ENCODE results near the gene OR56B4.
"Not testable (repeated sequence)": the region's sequence is repeated elsewhere in the genome, so short reads cannot be mapped to it uniquely, and the experiment has no call there.

OR56B4 gene, protein sequence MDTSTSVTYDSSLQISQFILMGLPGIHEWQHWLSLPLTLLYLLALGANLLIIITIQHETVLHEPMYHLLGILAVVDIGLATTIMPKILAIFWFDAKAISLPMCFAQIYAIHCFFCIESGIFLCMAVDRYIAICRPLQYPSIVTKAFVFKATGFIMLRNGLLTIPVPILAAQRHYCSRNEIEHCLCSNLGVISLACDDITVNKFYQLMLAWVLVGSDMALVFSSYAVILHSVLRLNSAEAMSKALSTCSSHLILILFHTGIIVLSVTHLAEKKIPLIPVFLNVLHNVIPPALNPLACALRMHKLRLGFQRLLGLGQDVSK

DNA sequence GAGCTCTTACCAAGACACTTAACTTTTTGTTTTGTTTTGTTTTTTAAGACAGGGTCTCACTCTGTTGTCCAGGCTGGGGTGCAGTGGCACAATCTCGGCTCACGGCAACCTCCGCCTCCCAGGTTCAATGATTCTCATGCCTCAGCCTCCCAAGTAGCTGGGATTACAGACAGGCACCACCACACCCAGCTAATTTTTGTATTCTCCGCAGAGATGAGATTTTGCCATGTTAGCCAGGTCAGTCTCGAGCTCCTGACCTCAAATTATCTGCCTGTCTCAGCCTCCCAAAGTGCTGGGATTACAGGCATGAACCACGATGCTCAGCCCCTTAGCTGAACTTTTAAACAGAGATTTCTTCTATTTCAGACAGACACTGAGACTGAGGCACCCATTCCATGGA lies at the start of gene OR56B4:
TSS of gene OR56B4 (plus strand) at position 301 of the 400 bp plus-strand sequence. CDS start at position 396, 95 bp downstream.
- DNase-seq (ENCODE audit: low read depth) = not testable (repeated sequence)

DNA sequence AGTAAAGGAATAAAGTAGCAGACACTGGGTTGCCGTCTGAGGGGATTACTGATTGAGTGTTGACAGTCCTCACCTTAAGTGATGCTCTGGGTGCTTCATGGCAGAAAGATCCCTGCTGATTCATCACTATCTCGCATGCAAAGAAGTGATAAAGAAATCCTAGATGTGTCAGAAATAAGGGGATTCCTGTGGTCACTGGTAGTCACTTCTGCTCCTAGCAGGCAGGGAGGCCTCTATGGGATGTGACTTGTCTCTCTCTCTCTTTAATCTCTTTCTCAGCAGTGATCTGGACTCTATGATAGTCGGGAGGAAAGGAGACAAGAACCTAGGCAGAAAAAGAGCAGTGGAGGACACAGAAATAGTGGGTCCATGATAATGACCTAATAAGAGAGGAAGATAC lies 46.0 kb upstream of the OR56B4 start:
- DNase-seq (ENCODE audit: low read depth) = no peak

DNA sequence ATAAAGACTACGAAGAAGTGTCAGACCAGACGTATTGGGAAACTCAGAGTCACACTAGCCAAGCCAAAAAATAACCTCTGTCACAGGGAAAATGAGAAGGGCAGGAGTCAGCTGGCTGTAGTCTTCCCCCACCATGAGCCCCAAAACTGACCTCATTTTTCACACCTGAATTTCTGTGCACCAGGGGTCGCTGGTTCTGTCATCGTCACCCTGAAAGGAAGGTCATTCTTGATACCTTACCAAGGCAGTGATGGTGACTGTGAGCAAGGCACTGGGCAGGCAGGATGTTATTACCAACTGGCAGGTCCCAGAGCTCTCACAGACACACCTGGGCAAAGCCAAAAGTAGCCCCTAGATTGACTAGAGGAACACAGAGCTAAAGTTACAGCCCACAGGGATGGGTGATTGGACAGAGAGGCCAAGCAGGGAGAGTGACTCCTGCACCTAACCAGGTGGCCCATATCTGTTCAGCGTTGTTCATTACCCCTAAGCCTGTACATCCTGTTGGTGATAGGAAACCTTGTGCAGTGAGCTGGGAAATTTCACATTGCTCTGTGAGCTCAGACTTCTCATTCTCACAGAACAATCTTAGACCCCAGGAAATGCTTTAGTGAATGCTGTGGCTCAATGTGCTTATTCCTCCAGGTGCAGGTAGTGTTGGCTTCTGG lies 44.7 kb upstream of the OR56B4 start:
- DNase-seq (ENCODE audit: low read depth) = no peak

DNA sequence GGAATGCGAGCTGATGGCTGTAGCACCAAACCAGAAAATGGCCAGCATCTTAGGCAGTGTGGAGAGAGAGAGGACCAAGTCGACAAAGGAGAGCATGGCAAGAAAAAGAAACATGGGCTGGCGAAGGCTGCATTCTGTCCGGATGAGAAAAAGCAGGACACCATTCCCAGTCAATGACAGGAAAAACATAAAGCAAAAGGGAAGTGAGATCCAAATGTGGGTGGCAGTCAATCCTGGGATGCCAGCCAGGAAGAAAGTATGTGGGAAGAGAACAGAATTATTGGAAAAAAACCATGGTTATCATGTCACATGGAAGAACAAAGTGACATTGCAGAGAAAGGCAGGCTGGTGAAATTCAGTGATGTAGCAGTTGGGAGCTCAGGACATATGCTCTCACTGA lies 40.0 kb upstream of the OR56B4 start:
- no peak for DNase-seq (ENCODE audit: low read depth)

DNA sequence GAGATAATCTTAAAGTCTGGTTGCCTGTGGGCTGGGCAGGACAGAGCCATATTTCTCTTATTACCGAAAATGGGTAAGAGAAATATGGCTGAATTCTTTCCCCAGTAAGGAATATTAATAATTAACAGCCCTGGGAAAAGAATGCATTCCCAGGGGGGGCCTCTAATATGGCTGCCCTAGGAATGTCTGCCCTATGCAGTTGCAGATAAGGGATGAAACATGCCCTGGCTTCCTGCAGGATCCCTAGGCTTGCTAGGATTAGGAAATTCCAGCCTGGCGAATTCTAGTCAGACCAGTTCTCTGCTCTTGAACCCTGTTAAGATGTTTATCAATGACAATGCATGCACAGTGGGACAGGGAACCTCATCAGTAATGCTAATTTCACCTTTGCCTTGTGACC lies 31.0 kb upstream of the OR56B4 start:
- DNase-seq (ENCODE audit: low read depth) = not testable (repeated sequence)

DNA sequence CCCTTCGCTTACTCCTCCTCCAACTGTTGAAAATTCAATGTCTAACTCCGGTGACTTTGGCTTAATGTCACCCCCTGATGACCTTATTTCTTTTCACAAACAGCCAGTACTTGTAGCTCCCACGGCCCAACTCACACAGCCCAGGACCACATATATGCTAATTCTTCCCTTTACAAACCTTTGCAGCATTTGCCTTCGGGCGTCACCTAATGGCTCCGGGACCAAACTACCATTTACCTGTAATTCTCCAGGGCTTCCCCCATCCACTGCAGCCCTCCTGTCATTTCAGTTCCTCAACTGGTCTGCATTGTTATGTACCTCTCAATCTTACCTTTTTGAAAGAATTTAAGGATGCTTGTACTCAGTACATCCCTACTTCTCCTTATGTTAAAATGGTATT lies 29.8 kb upstream of the OR56B4 start:
- DNase-seq (ENCODE audit: low read depth) = no peak

DNA sequence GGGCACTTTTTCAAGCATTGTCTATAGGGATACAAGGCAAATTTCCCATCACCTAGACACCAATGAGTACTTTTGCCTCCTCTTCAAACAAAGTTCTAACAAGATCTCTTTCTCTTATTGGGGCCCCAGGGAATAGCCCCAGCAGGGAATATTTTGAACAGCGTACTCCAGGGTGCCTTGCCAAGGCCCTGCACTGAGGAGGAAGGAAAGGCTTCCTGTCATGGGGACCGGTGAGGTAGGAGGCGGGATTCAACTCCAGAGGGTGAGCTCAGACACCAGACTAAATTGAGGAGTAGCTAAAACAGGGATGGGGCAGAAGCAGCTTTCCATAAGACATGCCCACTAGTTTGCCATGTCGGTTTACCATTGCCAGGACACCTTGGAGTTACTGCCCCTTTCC lies 28.0 kb upstream of the OR56B4 start:
- no peak for DNase-seq (ENCODE audit: low read depth)

DNA sequence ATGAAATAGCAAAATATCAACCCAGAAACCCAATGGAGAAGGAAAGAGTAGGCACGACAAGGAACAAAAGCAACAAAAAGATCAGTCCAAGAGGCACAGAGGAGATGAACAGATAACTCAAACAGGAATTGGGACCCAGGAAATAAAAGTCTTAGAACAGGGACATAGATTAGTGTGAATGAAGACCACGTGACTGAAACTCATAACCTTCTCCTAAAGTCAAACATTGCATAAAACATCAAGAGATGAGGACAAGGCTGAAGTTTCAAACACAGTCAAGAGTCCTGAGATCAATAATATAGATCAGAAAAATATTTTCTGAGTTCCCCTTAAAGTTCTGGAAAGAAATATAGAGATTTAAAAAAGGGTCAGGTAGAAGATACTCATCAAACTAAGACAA lies 24.4 kb upstream of the OR56B4 start:
- no peak for DNase-seq (ENCODE audit: low read depth)

DNA sequence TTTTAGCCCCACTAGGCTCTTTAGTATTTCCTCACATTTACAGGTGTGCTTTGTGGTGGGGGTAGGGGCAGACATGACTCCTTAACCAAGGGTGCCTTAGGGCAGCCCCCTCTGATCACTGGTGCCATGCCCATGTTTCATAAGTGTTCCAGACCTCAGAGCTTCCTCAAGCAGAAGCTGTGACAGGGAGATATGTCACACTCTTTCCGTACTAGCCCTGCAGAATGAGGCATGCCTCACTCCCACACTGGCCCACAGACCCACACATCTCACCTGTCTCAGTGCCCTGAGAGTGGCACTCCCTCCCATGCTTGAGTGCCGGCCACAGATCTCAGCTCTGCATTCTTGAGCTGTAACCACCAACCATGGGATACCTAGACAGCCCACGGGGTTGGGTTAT lies 22.9 kb upstream of the OR56B4 start:
- no peak for DNase-seq (ENCODE audit: low read depth)

DNA sequence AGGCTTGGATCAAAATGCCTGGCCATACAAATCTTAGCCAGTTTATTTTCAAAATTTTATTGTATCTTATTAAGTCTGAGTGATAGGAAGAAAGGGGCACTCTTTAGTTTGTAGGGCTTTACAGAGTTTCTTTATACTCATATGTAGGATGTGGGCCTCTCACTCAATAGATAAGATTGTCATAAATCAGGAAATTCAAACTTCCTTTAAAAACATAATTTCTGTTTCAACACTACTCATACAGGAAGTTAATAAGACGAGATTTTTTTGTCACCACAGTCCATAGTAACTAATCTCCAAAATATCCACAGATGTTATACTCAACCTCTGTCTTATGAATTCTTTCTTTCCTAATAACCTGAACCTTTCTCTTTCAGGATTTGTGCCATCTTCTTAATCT lies 13.3 kb upstream of the OR56B4 start:
- no peak for DNase-seq (ENCODE audit: low read depth)

DNA sequence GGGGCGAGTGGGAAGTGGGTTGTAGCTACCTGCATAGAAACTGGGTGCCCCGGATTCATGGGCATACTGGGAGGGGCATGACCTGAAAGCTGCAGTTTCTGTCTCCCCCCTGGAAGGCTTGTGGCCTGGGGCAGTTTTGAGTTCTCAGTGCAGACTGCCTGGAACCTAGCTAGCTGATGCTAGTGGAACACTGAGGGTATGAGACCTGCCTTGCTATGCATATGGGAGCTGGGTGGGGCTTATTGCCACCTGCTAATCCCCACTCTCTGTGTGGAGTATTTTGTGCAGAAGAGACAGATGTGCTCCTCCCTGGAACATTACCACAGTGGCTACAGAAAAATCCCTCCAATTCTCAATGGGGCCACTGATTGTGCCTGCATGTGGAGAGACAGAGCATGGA lies 11.7 kb upstream of the OR56B4 start:
- DNase-seq (ENCODE audit: low read depth) = no peak

DNA sequence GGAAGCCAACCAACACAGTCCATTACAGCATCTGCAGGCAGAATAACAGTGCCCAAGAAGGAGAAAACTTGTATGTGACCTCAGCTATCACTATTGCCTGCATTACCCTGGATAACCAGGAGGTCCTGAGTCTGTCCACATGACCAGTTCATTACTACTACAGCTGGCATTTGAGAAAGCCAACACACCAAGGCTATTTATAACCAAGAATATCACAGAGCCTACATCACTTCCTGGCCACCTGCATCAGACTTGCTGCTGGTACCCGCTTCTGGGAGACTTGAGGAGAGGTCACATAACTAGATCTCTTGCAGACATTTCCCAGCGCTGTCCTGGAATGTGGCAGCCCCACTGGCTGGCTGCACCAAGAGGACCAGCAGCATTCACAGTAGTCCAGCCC lies 11.1 kb upstream of the OR56B4 start:
- DNase-seq (ENCODE audit: low read depth) = no peak

DNA sequence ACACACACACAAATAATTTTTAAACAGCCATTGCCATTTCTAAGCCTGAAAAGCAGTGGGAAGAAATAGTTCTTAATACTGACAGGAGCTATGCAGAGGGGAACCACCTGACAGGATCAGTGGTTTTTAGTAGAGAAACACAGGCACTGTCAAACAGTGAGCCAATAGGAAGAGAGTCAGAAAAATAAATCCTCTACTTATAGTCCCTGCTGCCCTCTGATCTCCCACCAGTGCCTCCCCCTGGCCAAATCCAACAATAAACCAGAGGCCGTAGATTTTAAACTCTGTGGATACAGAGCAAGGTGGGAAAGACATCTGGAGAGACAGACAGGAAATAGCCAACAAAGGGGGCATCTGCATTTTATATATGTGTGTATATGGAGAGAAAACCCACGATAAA lies 7.9 kb upstream of the OR56B4 start:
- DNase-seq (ENCODE audit: low read depth) = no peak

DNA sequence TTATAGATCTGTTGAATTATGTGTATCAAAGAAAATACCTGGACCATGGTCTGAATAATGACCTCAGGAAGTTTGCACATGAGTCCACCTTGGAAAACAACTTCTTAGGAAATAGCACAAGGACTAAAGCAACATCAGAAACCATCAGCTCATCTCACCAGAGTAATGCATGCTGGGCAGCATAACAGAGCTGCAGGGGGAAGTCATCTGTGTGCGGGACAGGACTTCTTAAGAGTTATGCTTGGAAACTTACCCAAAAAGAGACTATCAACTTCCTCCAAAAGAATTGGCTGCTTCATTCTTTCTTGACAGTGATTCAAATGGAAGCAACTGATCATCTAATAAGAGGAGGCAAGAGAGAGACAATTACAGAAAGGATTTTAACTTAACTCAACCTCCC lies 2.5 kb downstream of the OR56B4 start:
- no peak for DNase-seq (ENCODE audit: low read depth)

DNA sequence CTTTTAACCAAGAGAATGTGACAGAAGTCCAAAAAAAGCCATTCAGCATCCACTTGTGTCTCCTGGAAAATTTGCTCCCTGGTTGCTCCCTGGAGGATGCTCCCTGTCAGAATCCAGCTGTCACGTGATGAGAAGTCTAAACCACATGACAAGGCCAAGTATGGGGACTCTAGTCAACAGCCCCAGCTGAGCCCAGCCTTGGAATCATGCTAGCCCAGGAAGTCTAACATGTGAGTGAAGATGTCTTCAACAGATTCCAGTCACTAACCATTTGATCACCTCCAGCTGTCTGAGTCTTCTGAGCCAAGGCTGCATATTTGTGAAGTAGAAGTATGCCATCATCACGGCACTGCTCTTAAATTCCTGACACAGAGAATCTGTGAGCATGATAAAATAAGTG lies 4.2 kb downstream of the OR56B4 start:
- DNase-seq (ENCODE audit: low read depth) = no peak

DNA sequence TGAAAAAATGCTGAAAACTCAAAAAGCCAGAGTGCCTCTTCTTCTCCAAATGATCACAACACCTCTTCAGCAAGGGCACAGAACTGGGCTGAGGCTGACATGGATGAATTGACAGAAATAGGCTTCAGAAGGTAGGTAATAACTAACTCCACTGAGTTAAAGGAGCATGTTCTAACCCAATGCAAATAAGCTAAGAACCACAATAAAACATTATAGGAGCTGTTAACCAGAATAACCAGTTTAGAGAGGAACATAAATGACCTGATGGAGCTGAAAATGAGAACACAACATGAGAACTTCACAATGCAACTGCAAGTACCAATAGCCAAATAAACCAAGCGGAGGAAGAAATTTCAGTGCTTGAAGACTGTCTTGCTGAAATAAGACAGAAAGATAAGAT lies 9.2 kb downstream of the OR56B4 start:
- no peak for DNase-seq (ENCODE audit: low read depth)

DNA sequence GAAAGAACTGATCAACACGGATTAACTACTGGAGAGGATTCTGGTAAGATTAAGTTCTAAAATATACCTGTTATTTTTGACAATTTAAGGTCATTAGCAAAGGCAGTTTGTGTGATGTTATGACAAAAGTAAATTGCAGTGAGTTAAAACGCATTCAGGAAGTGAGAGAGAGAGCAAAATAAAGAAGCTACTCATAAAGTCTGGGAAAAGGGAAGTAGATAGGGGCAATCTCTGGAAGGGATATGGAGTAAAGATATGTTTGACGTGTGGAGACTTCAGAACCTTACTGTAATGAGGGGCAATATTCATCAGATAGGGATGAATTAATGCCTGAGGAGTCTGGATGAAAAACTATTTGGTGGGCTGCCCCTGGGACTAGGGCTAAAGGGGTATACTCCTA lies 16.8 kb downstream of the OR56B4 start:
- no peak for DNase-seq (ENCODE audit: low read depth)

DNA sequence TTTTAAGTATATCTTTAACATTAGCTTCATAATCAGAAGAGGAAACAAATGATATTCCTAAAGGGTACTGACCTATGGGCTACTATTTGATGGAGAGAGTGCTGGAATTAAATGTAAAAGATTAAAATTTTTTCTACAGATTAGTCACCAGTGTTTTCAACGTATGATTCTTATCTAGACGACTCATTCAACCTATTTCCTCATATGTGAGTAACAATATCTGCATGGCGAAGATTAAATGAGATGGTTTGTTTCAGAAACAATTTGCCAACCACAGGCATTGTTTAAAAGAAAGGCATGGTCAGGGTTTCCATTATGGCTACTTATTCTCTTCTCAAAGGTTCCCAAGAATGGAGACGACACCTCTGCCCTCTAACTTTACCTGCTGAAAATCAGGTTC lies 20.4 kb downstream of the OR56B4 start:
- no peak for DNase-seq (ENCODE audit: low read depth)

DNA sequence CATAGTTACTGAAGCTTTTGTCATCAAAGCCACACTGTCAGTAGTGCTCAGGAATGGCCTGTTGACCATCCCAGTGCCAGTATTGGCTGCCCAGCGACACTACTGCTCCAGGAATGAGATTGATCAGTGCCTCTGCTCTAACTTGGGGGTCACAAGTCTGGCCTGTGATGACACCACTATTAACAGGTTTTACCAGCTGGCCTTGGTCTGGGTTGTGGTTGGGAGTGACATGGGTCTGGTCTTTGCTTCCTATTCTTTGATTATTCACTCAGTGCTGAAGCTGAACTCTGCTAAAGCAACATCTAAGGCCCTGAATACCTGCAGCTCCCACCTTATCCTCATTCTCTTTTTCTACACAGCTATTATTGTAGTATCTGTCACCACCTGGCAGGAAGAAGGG lies 21.5 kb downstream of the OR56B4 start:
- DNase-seq (ENCODE audit: low read depth) = no peak

DNA sequence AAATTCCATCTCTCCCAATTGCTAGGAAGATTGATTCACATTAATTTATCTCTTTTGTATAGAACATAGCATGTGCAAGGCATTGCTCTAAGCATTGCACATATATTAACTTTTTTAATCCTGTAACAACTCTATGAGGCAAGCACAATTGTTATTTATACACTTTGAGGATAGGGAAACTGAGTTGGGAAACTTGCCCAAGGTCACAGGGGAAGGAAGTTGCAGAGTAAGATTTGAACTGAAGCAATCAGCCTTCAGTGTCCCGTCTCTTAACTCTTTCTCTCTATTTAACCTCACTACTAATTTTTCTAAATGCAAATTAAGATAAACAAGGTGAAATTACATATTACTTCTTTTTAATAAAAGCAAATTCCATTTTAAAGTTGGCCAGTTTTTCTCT lies 22.2 kb downstream of the OR56B4 start:
- no peak for DNase-seq (ENCODE audit: low read depth)

DNA sequence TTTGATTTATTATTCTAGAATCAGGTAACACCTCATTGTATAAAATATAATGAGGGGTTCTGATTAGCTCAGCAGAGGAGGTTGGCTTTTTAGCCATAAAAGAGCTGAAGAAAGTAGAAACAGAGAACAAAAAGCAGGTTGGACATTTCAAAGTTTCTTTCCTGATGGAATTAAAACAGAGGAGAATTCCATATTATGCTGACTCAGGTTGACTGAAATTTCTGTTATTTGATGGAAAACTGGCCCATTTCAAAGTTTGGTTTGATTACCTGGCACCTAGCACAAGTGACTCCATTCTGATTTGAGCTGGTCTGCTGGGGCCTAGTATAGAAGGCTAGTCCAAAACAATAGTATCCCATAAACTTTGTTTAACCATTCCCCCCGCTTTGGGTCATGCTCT lies 24.9 kb downstream of the OR56B4 start:
- DNase-seq (ENCODE audit: low read depth) = no peak

DNA sequence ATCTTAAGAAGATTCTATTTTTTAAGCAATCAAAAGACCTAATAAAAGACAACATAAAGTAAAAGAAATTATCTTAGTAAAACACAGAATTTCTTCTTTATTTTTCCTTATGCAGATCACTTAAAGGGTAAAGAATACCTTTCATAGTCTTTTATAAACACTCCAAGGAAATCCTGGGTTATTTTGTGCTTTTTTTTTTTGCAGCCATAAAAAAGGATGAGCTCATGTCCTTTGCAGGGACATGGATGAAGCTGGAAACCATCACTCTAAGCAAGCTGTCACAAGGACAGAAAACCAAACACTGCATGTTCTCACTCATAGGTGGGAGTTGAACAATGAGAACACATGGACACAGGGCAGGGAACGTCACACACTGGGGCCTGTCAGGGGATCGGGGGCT lies 28.5 kb downstream of the OR56B4 start:
- not testable (repeated sequence) for DNase-seq (ENCODE audit: low read depth)

DNA sequence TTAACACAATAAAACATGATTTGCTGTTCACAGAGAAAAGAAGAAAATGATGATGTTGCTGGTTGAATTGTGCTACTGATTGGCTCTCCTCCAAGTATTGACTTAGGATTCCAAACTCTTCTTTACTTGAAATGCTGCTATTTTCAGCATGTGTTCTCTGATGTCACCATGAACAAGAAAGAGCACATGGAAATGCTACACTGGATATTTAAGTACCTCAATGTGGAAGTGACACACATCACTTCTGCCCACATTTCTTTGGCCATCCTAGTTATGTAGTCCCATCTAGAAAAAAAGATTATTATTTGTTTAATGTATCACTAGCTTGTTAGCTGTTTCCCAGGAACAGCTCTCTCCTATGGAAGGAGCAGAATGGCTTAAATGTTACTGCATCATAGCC lies 35.5 kb downstream of the OR56B4 start:
- no peak for DNase-seq (ENCODE audit: low read depth)

DNA sequence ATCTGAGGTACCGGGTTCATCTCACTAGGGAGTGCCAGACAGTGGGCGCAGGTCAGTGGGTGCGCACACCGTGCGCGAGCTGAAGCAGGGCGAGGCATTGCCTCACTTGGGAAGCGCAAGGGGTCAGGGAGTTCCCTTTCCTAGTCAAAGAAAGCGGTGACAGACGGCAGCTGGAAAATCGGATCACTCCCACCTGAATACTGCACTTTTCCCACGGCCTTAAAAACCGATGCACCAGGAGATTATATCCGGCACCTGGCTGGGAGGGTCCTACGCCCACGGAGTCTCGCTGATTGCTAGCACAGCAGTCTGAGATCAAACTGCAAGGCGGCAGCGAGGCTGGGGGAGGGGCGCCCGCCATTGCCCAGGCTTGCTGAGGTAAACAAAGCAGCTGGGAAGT lies 36.3 kb downstream of the OR56B4 start:
- not testable (repeated sequence) for DNase-seq (ENCODE audit: low read depth)
